GM19468 (cell line): ENCODE measurements around the gene GALR3.
"Not testable (repeated sequence)": the region's sequence is repeated elsewhere in the genome, so short reads cannot be mapped to it uniquely, and the experiment has no call there.

Experiments used
- ATAC-seq: cut with Tn5 transposase; IDR thresholded peaks from one replicate; pipeline ENCODE4 v1.9.1; 2021; ENCODE audit warnings: mild to moderate bottlenecking, moderate library complexity, moderate number of reproducible peaks; ENCODE audit not compliant: unreplicated experiment; ENCODE audit errors: extremely low read depth

GALR3 gene

GRCh38 chr22:37823134-37823985, at the start of gene GALR3:
GALR3 (plus strand) TSS chr22:37823382; CDS start chr22:37823407, 25 bp downstream.
- no peak for ATAC-seq

GRCh38 chr22:37774728-37775127, 48.5 kb upstream of the GALR3 start:
- ATAC-seq = no peak

DNA sequence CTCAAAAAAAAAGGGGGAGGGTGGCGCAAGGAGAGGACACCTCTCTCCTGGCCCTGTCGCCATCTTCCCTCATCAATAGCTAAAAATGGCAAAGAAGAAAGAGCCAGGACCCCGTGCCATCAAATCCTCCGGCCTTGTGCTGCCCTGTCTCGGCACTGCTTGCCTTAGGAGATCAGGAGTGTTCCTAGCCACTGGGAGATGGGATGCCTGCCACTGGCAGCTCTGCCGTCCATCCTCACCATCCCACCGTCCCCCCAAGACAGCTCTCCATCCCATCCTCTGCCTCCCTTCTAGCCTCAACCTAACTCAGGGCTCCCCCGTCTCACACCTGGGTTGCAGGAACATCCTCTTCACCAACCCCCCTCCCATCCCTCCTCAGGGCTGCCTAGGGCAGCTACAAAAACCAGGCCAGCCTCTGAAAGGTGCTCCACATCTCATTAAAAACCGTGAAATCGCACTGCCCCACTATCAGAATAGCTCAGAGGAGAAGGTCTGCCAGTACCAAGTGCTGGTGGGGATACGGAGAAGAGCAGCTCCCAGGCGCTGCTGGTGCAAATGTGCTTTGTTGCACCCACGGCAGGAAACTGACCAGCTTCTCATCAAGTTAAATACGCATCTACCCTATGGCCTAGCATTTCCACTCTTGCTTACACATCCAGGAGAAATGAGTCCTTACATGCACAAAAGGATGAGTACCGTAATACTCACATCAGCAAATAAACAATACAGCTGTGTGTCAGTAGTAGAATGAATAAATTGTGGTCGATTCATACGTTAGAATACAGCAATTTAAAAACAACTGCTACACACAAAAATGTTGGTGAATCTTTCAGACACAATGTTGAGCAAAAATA, 47.2 kb upstream of the GALR3 start:
- ATAC-seq = no peak

- ATAC-seq = no peak
These were observed 46.6 kb upstream of the GALR3 start for GRCh38 chr22:37776639-37777005.

DNA sequence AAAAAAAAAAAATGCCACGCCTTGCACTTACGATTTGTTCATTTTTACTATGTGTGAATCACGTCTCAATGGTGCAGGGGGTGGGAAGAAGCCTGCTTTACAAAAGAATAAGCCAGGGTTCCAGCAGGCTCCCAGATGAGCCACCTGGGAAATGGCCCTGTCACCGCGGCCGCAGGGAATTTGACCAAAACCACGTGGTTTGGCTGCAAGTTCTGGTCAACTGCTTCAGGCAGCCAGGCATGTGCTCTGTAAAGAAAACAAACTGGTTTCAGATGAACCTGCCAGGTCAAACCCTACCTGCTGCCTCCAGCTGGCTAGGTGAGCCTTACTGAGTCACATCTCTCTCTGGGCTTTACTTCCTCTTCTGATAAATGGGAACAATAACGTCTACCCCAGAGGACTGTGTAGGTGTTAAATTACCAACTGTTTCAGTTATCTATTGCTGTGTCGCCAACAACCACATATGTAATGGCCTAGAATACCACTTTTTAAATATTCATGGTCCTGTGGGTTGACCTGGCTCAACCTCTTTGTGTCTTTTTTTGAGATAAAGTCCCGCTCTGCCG, 46.0 kb upstream of the GALR3 start:
- no peak for ATAC-seq

GRCh38 chr22:37778370-37779009, 44.7 kb upstream of the GALR3 start:
- no peak for ATAC-seq

DNA sequence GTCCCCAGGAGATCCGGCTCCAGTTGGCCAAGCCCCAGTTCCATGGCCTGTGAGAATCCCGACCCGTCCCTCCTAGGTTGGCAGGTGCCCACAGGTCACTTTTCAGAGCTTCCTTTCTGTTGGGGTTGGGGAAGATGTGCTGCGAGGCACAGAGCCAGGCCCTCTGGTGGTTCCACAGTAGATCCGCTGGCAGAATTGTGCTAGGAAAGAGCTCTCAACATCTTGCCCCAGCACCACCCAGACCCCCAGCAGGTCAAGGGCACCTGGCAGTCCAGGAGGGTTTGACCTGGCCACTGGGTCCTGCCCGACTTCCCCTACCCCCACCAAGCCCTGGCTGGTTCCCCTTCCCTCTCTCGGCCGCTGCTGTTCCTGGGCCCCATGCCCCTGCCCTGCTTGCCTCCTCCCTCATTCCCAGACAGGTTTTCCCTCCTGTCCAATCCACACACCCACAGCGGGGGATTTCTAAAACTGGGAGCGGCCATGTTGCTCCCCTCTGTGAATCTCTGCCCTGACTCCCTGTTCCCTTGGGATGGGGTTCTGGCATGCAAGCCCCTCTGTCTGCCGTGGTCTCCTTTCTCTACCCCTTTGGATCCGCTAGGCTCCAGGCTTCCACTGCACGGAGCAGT, 41.6 kb upstream of the GALR3 start:
- ATAC-seq = no peak

- no peak for ATAC-seq
These were observed 40.6 kb upstream of the GALR3 start for GRCh38 chr22:37782340-37783168.

DNA sequence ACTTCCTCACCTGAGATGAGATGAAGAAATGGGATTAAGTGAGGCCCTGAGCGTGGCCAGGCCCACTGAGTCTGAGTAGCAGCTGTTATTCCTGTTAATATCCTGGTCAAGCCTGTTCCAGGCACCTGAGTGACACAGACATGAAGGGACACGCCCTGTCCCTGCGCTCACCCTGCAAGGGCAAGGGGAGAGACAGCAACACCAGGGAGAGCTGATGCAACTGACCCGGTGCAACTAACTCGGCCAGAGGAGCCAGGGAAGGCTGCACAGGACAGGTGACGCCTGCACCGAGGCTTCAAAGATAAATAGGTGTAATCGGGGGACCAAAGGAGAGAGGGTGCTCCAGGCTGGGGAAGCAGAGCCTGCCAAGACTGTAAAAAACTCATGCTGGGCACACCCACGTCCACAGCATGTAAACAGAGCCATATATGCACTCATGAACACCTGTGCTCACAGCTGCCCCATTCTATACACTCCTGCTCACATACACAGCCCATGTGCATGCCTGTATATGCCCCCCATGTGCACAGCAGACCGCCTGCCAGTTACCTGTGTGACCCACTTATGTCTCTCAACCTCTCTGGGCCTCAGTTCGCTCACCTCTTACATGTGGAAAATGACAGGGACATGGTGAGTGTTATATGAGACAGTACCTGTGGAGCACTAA, 38.2 kb upstream of the GALR3 start:
- no peak for ATAC-seq

GRCh38 chr22:37790234-37790633, 32.9 kb upstream of the GALR3 start:
- ATAC-seq = no peak

DNA sequence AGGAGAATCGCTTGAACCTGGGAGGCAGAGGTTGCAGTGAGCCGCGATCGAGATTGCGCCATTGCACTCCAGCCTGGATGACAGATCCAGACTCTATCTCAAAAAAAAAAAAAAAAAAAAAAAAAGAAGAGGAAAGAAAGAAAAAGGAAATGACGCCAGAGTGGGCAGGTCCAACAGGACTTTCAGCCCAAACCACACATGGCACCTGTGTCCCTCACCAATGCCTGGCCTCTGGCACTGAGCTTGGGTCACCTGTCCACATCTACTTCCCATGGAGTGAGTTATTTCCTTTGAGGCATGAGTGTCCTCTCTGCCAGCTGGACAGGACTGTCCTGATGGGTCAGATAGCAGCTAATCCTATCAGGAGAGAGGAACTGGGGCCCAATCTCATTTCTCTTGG, 30.7 kb upstream of the GALR3 start:
- no peak for ATAC-seq

DNA sequence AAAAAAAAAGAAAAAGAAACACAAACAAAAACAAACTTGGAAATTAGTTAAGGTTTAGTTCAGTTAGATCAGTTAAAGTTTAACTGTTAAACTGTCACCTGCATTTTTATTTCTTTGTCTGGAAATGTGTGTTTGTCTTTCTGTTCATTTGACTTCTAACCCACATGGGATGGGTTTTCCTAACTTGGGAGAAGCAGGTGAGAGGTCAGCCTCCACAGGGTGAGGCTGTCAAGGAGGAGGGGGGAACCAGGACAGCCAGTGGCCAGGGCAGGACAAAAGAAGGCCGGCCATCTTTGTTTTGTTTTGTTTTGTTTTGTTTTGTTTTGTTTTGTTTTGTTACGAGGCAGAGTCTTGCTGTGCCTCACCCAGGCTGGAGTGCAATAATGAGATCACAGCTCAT, 28.8 kb upstream of the GALR3 start:
- no peak for ATAC-seq

DNA sequence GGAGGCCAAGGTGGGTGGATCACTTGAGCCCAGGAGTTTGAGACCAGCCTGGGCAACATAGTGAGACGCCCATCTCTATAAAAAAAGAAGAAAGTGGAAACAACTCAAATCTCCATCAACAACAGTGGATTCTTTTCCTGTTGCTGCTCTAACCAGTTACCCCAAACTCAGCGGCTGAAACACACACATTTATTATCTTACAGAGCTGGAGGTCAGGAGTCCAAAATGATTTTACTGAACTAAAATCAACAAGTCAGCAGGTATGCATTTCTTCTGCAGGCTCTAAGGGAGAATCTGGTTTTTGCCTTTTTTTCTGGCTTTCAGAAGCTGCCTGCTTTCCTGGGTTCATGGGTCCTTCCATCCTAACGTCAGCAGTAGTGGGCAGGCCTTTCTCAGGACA, 27.1 kb upstream of the GALR3 start:
- ATAC-seq = no peak

DNA sequence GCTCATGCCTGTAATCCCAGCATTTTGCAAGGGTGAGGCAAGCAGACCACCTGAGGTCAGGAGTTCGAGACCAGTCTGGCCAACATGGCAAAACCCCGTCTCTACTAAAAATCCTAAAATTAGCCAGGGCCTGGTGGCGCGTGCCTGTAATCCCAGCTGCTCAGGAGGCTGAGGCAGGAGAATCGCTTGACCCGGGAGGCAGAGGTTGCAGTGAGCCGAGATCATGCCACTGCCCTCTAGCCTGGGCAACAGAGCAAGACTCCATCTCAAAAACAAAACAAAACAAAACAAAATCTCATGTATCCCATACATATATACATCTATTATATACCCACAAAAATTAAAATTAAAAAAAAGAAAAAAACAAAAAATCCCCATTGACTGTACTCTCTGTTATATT, 25.9 kb upstream of the GALR3 start:
- not testable (repeated sequence) for ATAC-seq

GRCh38 chr22:37797874-37798500, 25.2 kb upstream of the GALR3 start:
- no peak for ATAC-seq

- not testable (repeated sequence) for ATAC-seq
These were observed 23.2 kb upstream of the GALR3 start for GRCh38 chr22:37799979-37800378.

- no peak for ATAC-seq
These were observed 21.3 kb upstream of the GALR3 start for GRCh38 chr22:37801946-37802309.
